Hepatocyte (in vitro differentiated cells): ENCODE data around the gene PYROXD2. TPM values are rescaled to one million over a fixed set of nuclear protein-coding genes. Genes with fewer than 3 reads are reported as not detected.
A peak's percentile ranks its signal among the peaks of the same experiment; 100 is the strongest.

ENCODE experiments used
- DNase-seq: peaks from one replicate; pipeline ENCODE4 v3.0.0-alpha.2; 2016; ENCODE audit warnings: low spot score
- H2AFZ ChIP-seq: fragments of 200-600 bp; sonication (generic); 2 replicates; pipeline ENCODE4 v1.6.0; 2016; ENCODE audit warnings: antibody characterized with exemption, mild to moderate bottlenecking
- H3K27ac ChIP-seq: fragments of 200-600 bp; sonication (generic); 2 replicates; pipeline ENCODE4 v1.5.1; 2016; ENCODE audit warnings: mild to moderate bottlenecking
- H3K27me3 ChIP-seq: fragments of 200-600 bp; sonication (generic); 2 replicates; pipeline ENCODE4 v1.6.1; 2016
- H3K36me3 ChIP-seq: fragments of 200-600 bp; sonication (generic); replicated peaks from 2 replicates; pipeline ENCODE4 v1.5.1; 2016; ENCODE audit warnings: low read depth; ENCODE audit not compliant: insufficient read depth
- H3K4me1 ChIP-seq: fragments of 200-600 bp; sonication (generic); 2 replicates; pipeline ENCODE4 v1.5.1; 2016; ENCODE audit warnings: mild to moderate bottlenecking, moderate library complexity; ENCODE audit not compliant: insufficient read depth
- H3K4me2 ChIP-seq: fragments of 200-600 bp; sonication (generic); 2 replicates; pipeline ENCODE4 v1.6.0; 2016
- H3K4me3 ChIP-seq: fragments of 200-600 bp; sonication (generic); 2 replicates; pipeline ENCODE4 v1.5.1; 2016; ENCODE audit warnings: mild to moderate bottlenecking
- H3K79me2 ChIP-seq: fragments of 200-600 bp; sonication (generic); 2 replicates; pipeline ENCODE4 v1.6.0; 2017; ENCODE audit warnings: mild to moderate bottlenecking
- H3K9me2 ChIP-seq: fragments of 200-600 bp; sonication (generic); replicated peaks from 2 replicates; pipeline ENCODE4 v1.6.0; 2017; ENCODE audit warnings: mild to moderate bottlenecking; ENCODE audit not compliant: insufficient read depth
- H3K9me3 ChIP-seq: fragments of 200-600 bp; sonication (generic); 2 replicates; pipeline ENCODE4 v1.5.1; 2016; ENCODE audit warnings: low read depth, mild to moderate bottlenecking
- H4K20me1 ChIP-seq: fragments of 200-600 bp; sonication (generic); 2 replicates; pipeline ENCODE4 v1.6.0; 2016; ENCODE audit warnings: mild to moderate bottlenecking; ENCODE audit not compliant: insufficient read depth, poor library complexity, severe bottlenecking
- EZH2 ChIP-seq: fragments of 200-600 bp; sonication (generic); IDR thresholded peaks from 2 replicates; pipeline ENCODE4 v1.6.1; 2016; ENCODE audit warnings: antibody characterized with exemption, mild to moderate bottlenecking, borderline replicate concordance
- EZH2phosphoT487 ChIP-seq: fragments of 200-600 bp; sonication (generic); IDR thresholded peaks from one replicate; pipeline ENCODE4 v1.6.1; 2018; ENCODE audit warnings: antibody characterized with exemption, mild to moderate bottlenecking, low read depth, moderate library complexity; ENCODE audit not compliant: unreplicated experiment, severe bottlenecking
- WGBS: methylation state at CpG from one replicate; pipeline ENCODE4 v1.1.6; 2016; ENCODE audit warnings: low lambda C conversion rate; ENCODE audit errors: missing lambda C conversion rate; 5-methylcytosine and 5-hydroxymethylcytosine counted together
- polyA plus RNA-seq: library from polyadenylated mRNA; unstranded; fragments of >200 nt; fragmentation: Nextera tagmentation; extraction: Ambion mirVana; gene quantifications from 2 replicates; pipeline ENCODE4 v1.2.1, GENCODE V29; 2016
- total RNA-seq: library from RNA; depleted of rRNA; stranded (reverse); fragments of >200 nt; gene quantifications from 2 replicates; pipeline ENCODE4 v1.2.3, GENCODE V29; 2014
- TF ChIP-seq, protein P1 (sequence below): fragments of 200-600 bp; sonication (generic); IDR thresholded peaks from 2 replicates; pipeline ENCODE4 v1.5.1; 2016; ENCODE audit warnings: antibody characterized with exemption, mild to moderate bottlenecking; ENCODE audit not compliant: poor library complexity

The PYROXD2 gene
- total and polyA plus RNA-seq, 2 experiments from 2014 or later: 9.7 to 11.6 TPM

DNA sequence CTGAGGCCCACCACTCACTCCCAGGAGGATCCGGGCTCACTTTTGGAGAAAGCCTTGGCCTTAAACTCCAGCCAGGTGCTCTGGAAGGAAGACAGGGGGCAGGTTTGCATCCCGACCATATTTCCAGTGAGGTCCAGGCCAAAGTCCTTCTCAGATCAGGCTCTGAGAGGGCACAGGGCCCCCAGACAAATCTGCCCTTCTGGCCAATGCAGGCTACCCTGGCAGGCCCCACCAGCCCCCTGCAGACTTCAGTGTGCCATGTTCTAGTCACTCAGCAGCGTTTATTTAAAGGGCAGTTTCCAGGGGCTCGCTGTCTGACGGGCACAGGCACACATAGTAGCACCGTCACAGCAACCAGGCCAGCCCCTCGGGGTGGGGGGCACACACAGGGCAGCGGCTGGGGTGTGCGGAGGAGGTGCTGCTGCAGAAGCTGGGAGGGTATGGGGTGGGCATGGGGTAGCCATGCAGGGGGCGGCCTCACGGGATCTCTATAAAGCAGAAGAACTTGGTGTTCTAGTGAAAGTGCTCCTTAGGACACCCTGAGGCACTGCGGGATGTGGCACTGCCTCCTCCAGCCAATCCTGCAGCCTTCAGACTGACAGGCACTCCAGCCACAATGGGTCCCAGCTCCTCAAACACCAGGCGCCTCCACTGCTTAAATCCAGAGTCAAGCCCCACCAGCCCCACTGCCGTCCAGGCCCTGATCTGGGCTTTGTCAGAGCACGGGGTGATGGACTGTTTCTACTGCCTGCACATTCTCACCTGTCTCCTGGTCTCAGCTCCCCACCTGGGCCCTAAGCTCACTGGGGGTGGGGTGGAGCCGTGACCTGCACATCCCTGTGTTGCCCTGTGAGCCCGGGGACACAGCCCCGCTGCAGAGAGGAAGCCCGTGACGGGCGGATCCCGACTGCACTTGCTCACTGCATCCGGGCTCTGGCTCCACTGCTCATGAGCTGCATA is 9.6 kb upstream of the PYROXD2 start:
- no peaks in the 10 kb centered on the region for H3K36me3 ChIP-seq
- H3K9me3 ChIP-seq: no peaks in the 10 kb centered on the region
- H3K79me2 ChIP-seq: no peaks in the 10 kb centered on the region
- no peak overlapping the region for H3K4me3 ChIP-seq
- TF ChIP-seq EZH2: no peak
- TF ChIP-seq, protein P1, sequence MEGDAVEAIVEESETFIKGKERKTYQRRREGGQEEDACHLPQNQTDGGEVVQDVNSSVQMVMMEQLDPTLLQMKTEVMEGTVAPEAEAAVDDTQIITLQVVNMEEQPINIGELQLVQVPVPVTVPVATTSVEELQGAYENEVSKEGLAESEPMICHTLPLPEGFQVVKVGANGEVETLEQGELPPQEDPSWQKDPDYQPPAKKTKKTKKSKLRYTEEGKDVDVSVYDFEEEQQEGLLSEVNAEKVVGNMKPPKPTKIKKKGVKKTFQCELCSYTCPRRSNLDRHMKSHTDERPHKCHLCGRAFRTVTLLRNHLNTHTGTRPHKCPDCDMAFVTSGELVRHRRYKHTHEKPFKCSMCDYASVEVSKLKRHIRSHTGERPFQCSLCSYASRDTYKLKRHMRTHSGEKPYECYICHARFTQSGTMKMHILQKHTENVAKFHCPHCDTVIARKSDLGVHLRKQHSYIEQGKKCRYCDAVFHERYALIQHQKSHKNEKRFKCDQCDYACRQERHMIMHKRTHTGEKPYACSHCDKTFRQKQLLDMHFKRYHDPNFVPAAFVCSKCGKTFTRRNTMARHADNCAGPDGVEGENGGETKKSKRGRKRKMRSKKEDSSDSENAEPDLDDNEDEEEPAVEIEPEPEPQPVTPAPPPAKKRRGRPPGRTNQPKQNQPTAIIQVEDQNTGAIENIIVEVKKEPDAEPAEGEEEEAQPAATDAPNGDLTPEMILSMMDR: no peak
- TF ChIP-seq EZH2phosphoT487: no peak
- H4K20me1 ChIP-seq: no peaks in the 10 kb centered on the region
- no peak for DNase-seq
- peaks cover 6% of the 10 kb centered on the region for H3K4me1 ChIP-seq
- H3K4me2 ChIP-seq: peak overlapping the region; percentile 33
- WGBS: 64% methylated on average over 20 of the region's 23 CpGs
- H3K27ac ChIP-seq: no peak overlapping the region
- no peak overlapping the region for H2AFZ ChIP-seq
- no peaks in the 10 kb centered on the region for H3K9me2 ChIP-seq
- H3K27me3 ChIP-seq: no peaks in the 10 kb centered on the region

DNA sequence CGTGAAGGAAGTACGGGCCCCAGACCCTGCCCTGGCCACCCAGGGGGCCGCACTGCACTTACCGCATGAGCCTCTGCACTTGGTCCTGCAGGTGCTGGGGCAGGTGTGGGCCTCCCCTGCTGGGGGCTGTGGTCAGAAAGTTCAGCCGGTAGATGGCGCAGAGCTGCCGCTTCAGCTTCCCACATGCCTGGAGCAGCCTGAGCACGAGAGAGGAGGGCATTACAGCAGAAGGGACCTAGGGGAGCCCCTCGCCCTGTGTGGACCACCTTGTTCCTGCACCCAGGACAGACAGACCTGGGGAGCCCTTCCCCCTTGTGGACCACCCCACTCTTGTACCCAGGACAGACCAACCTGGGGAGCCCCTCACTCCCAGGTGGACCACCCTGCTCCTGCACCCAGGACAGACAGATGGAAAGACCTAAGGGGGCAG is 8.7 kb upstream of the PYROXD2 start:
- no peak overlapping the region for H3K4me3 ChIP-seq
- DNase-seq: peak; percentile 68
- H3K79me2 ChIP-seq: no peaks in the 10 kb centered on the region
- H3K27me3 ChIP-seq: no peaks in the 10 kb centered on the region
- no peak overlapping the region for H2AFZ ChIP-seq
- 49% methylated on average over 9 of the region's 9 CpGs for WGBS
- H3K9me3 ChIP-seq: no peaks in the 10 kb centered on the region
- H3K9me2 ChIP-seq: no peaks in the 10 kb centered on the region
- TF ChIP-seq EZH2: no peak
- TF ChIP-seq, protein P1: peak; percentile 50
- no peak for TF ChIP-seq EZH2phosphoT487
- no peaks in the 10 kb centered on the region for H4K20me1 ChIP-seq
- no peak overlapping the region for H3K27ac ChIP-seq
- H3K36me3 ChIP-seq: no peaks in the 10 kb centered on the region
- peaks cover 6% of the 10 kb centered on the region for H3K4me1 ChIP-seq
- no peak overlapping the region for H3K4me2 ChIP-seq

DNA sequence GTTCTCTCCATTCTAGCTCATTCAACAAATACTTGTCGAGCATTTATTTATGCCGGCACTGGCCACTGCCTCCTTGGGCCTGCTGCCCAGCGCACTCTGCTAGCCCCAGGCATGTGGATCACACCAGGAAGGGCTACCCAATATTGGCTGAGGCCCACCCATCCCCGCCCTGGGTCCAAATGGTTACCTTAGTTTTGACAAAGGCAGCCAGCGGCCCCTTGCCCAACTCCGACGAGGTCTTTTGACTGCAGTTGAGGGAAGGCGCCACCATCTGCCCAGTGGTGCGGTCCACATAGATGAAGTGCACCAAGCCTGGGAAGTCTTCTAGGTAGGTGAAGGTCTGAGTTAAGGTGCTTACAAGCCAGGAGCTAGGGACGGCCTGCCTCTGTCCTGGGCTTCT is 7.2 kb upstream of the PYROXD2 start:
- no peaks in the 10 kb centered on the region for H3K79me2 ChIP-seq
- no peak for DNase-seq
- no peaks in the 10 kb centered on the region for H3K27me3 ChIP-seq
- H3K27ac ChIP-seq: no peak overlapping the region
- TF ChIP-seq EZH2phosphoT487 (no peak), EZH2 (no peak)
- TF ChIP-seq, protein P1: no peak
- peaks cover 6% of the 10 kb centered on the region for H3K4me1 ChIP-seq
- no peak overlapping the region for H3K4me3 ChIP-seq
- no peaks in the 10 kb centered on the region for H3K36me3 ChIP-seq
- H3K9me3 ChIP-seq: no peaks in the 10 kb centered on the region
- H4K20me1 ChIP-seq: no peaks in the 10 kb centered on the region
- H3K9me2 ChIP-seq: no peaks in the 10 kb centered on the region
- H2AFZ ChIP-seq: no peak overlapping the region
- H3K4me2 ChIP-seq: no peak overlapping the region
- 98% methylated on average over 10 of the region's 10 CpGs for WGBS
